ENCODE results near the gene GMIP. TPM values are rescaled to one million over a fixed set of nuclear protein-coding genes. Genes with fewer than 3 reads are reported as not detected.

Gene GMIP
- total and polyA plus RNA-seq, 2 of the 4 experiments (the other 2 are of a cell fraction) = 4.1 to 11.0 TPM

GRCh38 chr19:19594381-19594780, 49.1 kb downstream of the GMIP start:
- H3K79me1 ChIP-seq (ENCODE audit: low read depth in 1 of 2, low read length in 2 of 2) = peaks cover 0 to 13% of the 10 kb centered on the region in 2 experiments; a peak in 2 of 4 replicates
- DNase-seq (no peak), ATAC-seq (ENCODE audit: low read depth) (no peak)
- in situ Hi-C loops (cut with MboI; ENCODE audit: low sequenced_read_pairs) = no loop called here
- WGBS, 2 experiments (ENCODE audit: extremely low coverage in 2 of 2, insufficient read length in 1 of 2) = 100% methylated on average over 1 of the region's 4 CpGs; no CpG with 5 or more reads in 1 of the 2 experiments
- TF ChIP-seq CHD1 (IDR thresholded peaks at IDR 0.05; ENCODE audit: low read depth, low read length) (no peak), CTCF (conservative IDR thresholded peaks at IDR 0.05; ENCODE audit: low read depth, low read length) (no peak), MAZ (IDR thresholded peaks at IDR 0.05; ENCODE audit: borderline replicate concordance, low read depth, low read length) (no peak), USF2 (IDR thresholded peaks at IDR 0.05; ENCODE audit: low read depth, low read length) (no peak), RCOR1 (IDR thresholded peaks at IDR 0.05; ENCODE audit: insufficient replicate concordance, low read length) (no peak), NFE2L2 (IDR thresholded peaks at IDR 0.05; ENCODE audit: low read depth, low read length) (no peak), SMC3 (IDR thresholded peaks at IDR 0.05; ENCODE audit: low read depth, low read length) (no peak), MXI1 (IDR thresholded peaks at IDR 0.05; ENCODE audit: borderline replicate concordance, low read depth, low read length) (no peak), BHLHE40 (IDR thresholded peaks at IDR 0.05; ENCODE audit: low read depth, low read length) (no peak), CEBPB (IDR thresholded peaks at IDR 0.05; ENCODE audit: low read depth, low read length) (no peak), ELK1 (IDR thresholded peaks at IDR 0.05; ENCODE audit: borderline replicate concordance, low read depth, low read length) (no peak), MAFK (IDR thresholded peaks at IDR 0.05; ENCODE audit: low read depth, low read length) (no peak)
- no peaks in the 10 kb centered on the region for H3K27me3 ChIP-seq (ENCODE audit: control insufficient read depth, insufficient read depth, low read length)
- no peak overlapping the region for H3K23ac ChIP-seq (ENCODE audit: low read depth, low read length)
- H2BK15ac ChIP-seq (ENCODE audit: low read depth, low read length) = no peak overlapping the region
- no peak overlapping the region for H3K14ac ChIP-seq (replicated peaks; ENCODE audit: low read depth, low read length)
- H4K91ac ChIP-seq (ENCODE audit: insufficient read depth, low read depth, low read length) = no peak overlapping the region
- no peak overlapping the region for H3K9ac ChIP-seq (ENCODE audit: low read depth, low read length)
- no peaks in the 10 kb centered on the region for H3K9me3 ChIP-seq (ENCODE audit: control insufficient read depth, insufficient read depth, low read length)
- H3K4me2 ChIP-seq (ENCODE audit: low read depth, low read length) = no peak overlapping the region
- H2AK9ac ChIP-seq (replicated peaks; ENCODE audit: low read depth, low read length, poor library complexity) = no peak overlapping the region
- H4K8ac ChIP-seq (ENCODE audit: low read depth in 2 of 2, low read length in 2 of 2) = no peak overlapping the region
- no TSS peak for BruUV-seq (replicated peaks)
- no peak overlapping the region; the same call in 1 of the 2 replicates for H2BK20ac ChIP-seq (ENCODE audit: low read depth, low read length)
- H4K5ac ChIP-seq (ENCODE audit: low read depth, low read length) = no peak overlapping the region; the same call in 1 of the 2 replicates
- no peak overlapping the region for H3K56ac ChIP-seq (ENCODE audit: extremely low read depth, insufficient read depth, low read length)
- no peaks in the 10 kb centered on the region for H3K36me3 ChIP-seq (ENCODE audit: control insufficient read depth, insufficient read depth, low read length)
- H3K4ac ChIP-seq (ENCODE audit: low read depth, low read length) = peak overlapping the region; percentile 27; the same call in 1 of the 2 replicates
- H3K4me1 ChIP-seq (ENCODE audit: control insufficient read depth, insufficient read depth, low read length) = peaks cover 19% of the 10 kb centered on the region
- intact Hi-C loops (cut with micrococcal nuclease) = no loop called here
- H3K4me3 ChIP-seq (ENCODE audit: insufficient read depth, low read depth, low read length) = no peak overlapping the region
- no peak overlapping the region; the same call in 1 of the 2 replicates for H2AK5ac ChIP-seq (ENCODE audit: low read depth, low read length)
- 0 out of 2 replicates have a peak overlapping the region, but pooled peaks have one; percentile 18 for H2BK120ac ChIP-seq (ENCODE audit: low read depth, low read length)
- peaks cover 24% of the 10 kb centered on the region for H3K9me1 ChIP-seq (ENCODE audit: insufficient read depth, low read length)
- H3K18ac ChIP-seq (ENCODE audit: low read depth, low read length) = no peak overlapping the region; the same call in 1 of the 2 replicates
- H2AFZ ChIP-seq (replicated peaks; ENCODE audit: low read length, poor library complexity) = no peak overlapping the region
- no peaks in the 10 kb centered on the region for H4K20me1 ChIP-seq (ENCODE audit: insufficient read depth, low read length)
- ChIA-PET POLR2A (ENCODE audit: unreplicated experiment) (no interaction called here), CTCF (interaction anchor here (0.6 kb wide), 1 partner anchor 34 kb away, joined by 3 read pairs; no protein-coding TSS in a partner anchor)
- H2BK5ac ChIP-seq (ENCODE audit: low read depth, low read length, poor library complexity, severe bottlenecking) = no peak overlapping the region
- dilution Hi-C loops (cut with HindIII; ENCODE audit: low sequenced_read_pairs, unreplicated experiment) = no loop called here
- H3K27ac ChIP-seq (ENCODE audit: insufficient read depth, low read length) = no peak overlapping the region
